ENCODE results near the gene LARGE1.

Gene LARGE1

GRCh38 chr22:33851240-33851639, 69.0 kb downstream of the LARGE1 start:
- no peak for FAIRE-seq

- FAIRE-seq: no peak
Measured at GRCh38 chr22:33850724-33851123, 69.6 kb downstream of the LARGE1 start.

- FAIRE-seq: no peak
Measured at GRCh38 chr22:33850193-33850592, 70.1 kb downstream of the LARGE1 start.

GRCh38 chr22:33848251-33848650, 72.0 kb downstream of the LARGE1 start:
- FAIRE-seq: no peak

GRCh38 chr22:33844273-33844672, 76.0 kb downstream of the LARGE1 start:
- FAIRE-seq: no peak

- FAIRE-seq: no peak
Measured at GRCh38 chr22:33842421-33843094, 77.7 kb downstream of the LARGE1 start.

GRCh38 chr22:33842006-33842354, 78.3 kb downstream of the LARGE1 start:
- FAIRE-seq: no peak

- FAIRE-seq: no peak
Measured at GRCh38 chr22:33841281-33842005, 78.8 kb downstream of the LARGE1 start.

- FAIRE-seq: no peak
Measured at GRCh38 chr22:33838644-33839043, 81.6 kb downstream of the LARGE1 start.

GRCh38 chr22:33837826-33838225, 82.5 kb downstream of the LARGE1 start:
- no peak for FAIRE-seq

GRCh38 chr22:33835265-33835664, 85.0 kb downstream of the LARGE1 start:
- no peak for FAIRE-seq

- FAIRE-seq: no peak
Measured at GRCh38 chr22:33832558-33833151, 87.6 kb downstream of the LARGE1 start.

GRCh38 chr22:33831651-33832050, 88.6 kb downstream of the LARGE1 start:
- no peak for FAIRE-seq

- no peak for FAIRE-seq
Measured at GRCh38 chr22:33831207-33831606, 89.1 kb downstream of the LARGE1 start.

GRCh38 chr22:33829546-33830280, 90.6 kb downstream of the LARGE1 start:
- FAIRE-seq: no peak

- no peak for FAIRE-seq
Measured at GRCh38 chr22:33828302-33828701, 92.0 kb downstream of the LARGE1 start.

GRCh38 chr22:33825761-33826160, 94.5 kb downstream of the LARGE1 start:
- FAIRE-seq: no peak

GRCh38 chr22:33823552-33823951, 96.7 kb downstream of the LARGE1 start:
- FAIRE-seq: no peak

GRCh38 chr22:33821290-33821689, 99.0 kb downstream of the LARGE1 start:
- no peak for FAIRE-seq

- no peak for FAIRE-seq
Measured at GRCh38 chr22:33819743-33820142, 100.5 kb downstream of the LARGE1 start.

- no peak for FAIRE-seq
Measured at GRCh38 chr22:33817512-33818127, 102.7 kb downstream of the LARGE1 start.

- FAIRE-seq: no peak
Measured at GRCh38 chr22:33812360-33812977, 107.8 kb downstream of the LARGE1 start.

- FAIRE-seq: no peak
Measured at GRCh38 chr22:33811686-33812085, 108.6 kb downstream of the LARGE1 start.

Data from TTC549 (cell line).